Trophoblast cell (in vitro differentiated cells and primary cell): ENCODE data around the gene SLC13A3.

Experiments used
- DNase-seq, 2 donors: peaks; one replicate each; pipeline ENCODE4 v3.0.0-alpha.2; 2016
- H2AFZ ChIP-seq: 2 replicates; pipeline ENCODE4 v1.6.1; 2013; ENCODE audit warnings: low read length, moderate library complexity, mild to moderate bottlenecking; ENCODE audit not compliant: insufficient read depth, poor library complexity
- H2AK5ac ChIP-seq: 2 replicates; pipeline ENCODE4 v1.6.1; 2013; ENCODE audit warnings: mild to moderate bottlenecking, low read length
- H2BK120ac ChIP-seq: 2 replicates; pipeline ENCODE4 v1.6.1; 2013; ENCODE audit warnings: low read length, mild to moderate bottlenecking, moderate library complexity; ENCODE audit not compliant: insufficient read depth, poor library complexity
- H2BK12ac ChIP-seq: 2 replicates; pipeline ENCODE4 v1.6.1; 2013; ENCODE audit warnings: mild to moderate bottlenecking, low read length, moderate library complexity
- H2BK5ac ChIP-seq: 2 replicates; pipeline ENCODE4 v1.6.1; 2013; ENCODE audit warnings: low read length, low read depth, moderate library complexity, mild to moderate bottlenecking; ENCODE audit not compliant: poor library complexity
- H3K14ac ChIP-seq: 2 replicates; pipeline ENCODE4 v1.6.1; 2013; ENCODE audit warnings: mild to moderate bottlenecking, low read length
- H3K18ac ChIP-seq: 2 replicates; pipeline ENCODE4 v1.6.1; 2013; ENCODE audit warnings: mild to moderate bottlenecking, low read length
- H3K23ac ChIP-seq: 2 replicates; pipeline ENCODE4 v1.6.1; 2013; ENCODE audit warnings: low read length
- H3K27ac ChIP-seq: 2 replicates; pipeline ENCODE4 v1.5.1; 2013; ENCODE audit warnings: low read depth, mild to moderate bottlenecking, inconsistent platforms, low read length, moderate library complexity
- H3K27me3 ChIP-seq: 2 replicates; pipeline ENCODE4 v1.6.1; 2013; ENCODE audit warnings: inconsistent platforms, mild to moderate bottlenecking, low read length, moderate library complexity; ENCODE audit not compliant: insufficient read depth
- H3K36me3 ChIP-seq, 2 experiments: 1 replicate in 1 of 2; 2 replicates in 1 of 2; pipeline ENCODE4 v1.6.1; 2013; ENCODE audit warnings: low read length in 2 of 2, mild to moderate bottlenecking in 2 of 2, moderate library complexity in 1 of 2; ENCODE audit not compliant: insufficient read depth in 2 of 2, control insufficient read depth in 1 of 2
- H3K4ac ChIP-seq: 2 replicates; pipeline ENCODE4 v1.6.1; 2013; ENCODE audit warnings: low read depth, mild to moderate bottlenecking, low read length, moderate library complexity
- H3K4me1 ChIP-seq, 2 experiments: 1 replicate in 1 of 2; 2 replicates in 1 of 2; pipeline ENCODE4 v1.6.1; 2013; ENCODE audit warnings: low read length in 2 of 2, mild to moderate bottlenecking in 2 of 2, moderate library complexity in 1 of 2; ENCODE audit not compliant: insufficient read depth in 2 of 2, control insufficient read depth in 1 of 2
- H3K4me2 ChIP-seq: 2 replicates; pipeline ENCODE4 v1.6.1; 2013; ENCODE audit warnings: inconsistent platforms, mild to moderate bottlenecking, low read length, moderate library complexity
- H3K4me3 ChIP-seq: 2 replicates; pipeline ENCODE4 v1.5.1; 2013; ENCODE audit warnings: mild to moderate bottlenecking, low read depth, low read length, inconsistent platforms
- H3K79me1 ChIP-seq: one replicate; pipeline ENCODE4 v1.6.1; 2013; ENCODE audit warnings: low read length
- H3K79me2 ChIP-seq: 2 replicates; pipeline ENCODE4 v1.6.1; 2013; ENCODE audit warnings: low read length, mild to moderate bottlenecking; ENCODE audit not compliant: control insufficient read depth, insufficient read depth, poor library complexity
- H3K9ac ChIP-seq: 2 replicates; pipeline ENCODE4 v1.6.1; 2013; ENCODE audit warnings: mild to moderate bottlenecking, low read length
- H3K9me3 ChIP-seq: 2 replicates; pipeline ENCODE4 v1.6.1; 2013; ENCODE audit warnings: low read depth, mild to moderate bottlenecking, control low read depth, inconsistent platforms, low read length; ENCODE audit not compliant: insufficient read depth
- H4K12ac ChIP-seq: 2 replicates; pipeline ENCODE4 v1.6.1; 2013; ENCODE audit warnings: low read depth, mild to moderate bottlenecking, low read length, moderate library complexity
- H4K8ac ChIP-seq: 2 replicates; pipeline ENCODE4 v1.6.1; 2013; ENCODE audit warnings: low read depth, mild to moderate bottlenecking, low read length, moderate library complexity
- H4K91ac ChIP-seq: one replicate; pipeline ENCODE4 v1.6.1; 2013; ENCODE audit warnings: low read depth, mild to moderate bottlenecking, low read length, moderate library complexity
- WGBS: extraction: QIAGEN DNeasy Blood & Tissue Kit; methylation state at CpG from one replicate; pipeline ENCODE4 v1.1.7; 2013; ENCODE audit warnings: missing lambda C conversion rate; ENCODE audit not compliant: insufficient read length, insufficient coverage; ENCODE audit errors: extremely low coverage; 5-methylcytosine and 5-hydroxymethylcytosine counted together

SLC13A3 gene

DNA sequence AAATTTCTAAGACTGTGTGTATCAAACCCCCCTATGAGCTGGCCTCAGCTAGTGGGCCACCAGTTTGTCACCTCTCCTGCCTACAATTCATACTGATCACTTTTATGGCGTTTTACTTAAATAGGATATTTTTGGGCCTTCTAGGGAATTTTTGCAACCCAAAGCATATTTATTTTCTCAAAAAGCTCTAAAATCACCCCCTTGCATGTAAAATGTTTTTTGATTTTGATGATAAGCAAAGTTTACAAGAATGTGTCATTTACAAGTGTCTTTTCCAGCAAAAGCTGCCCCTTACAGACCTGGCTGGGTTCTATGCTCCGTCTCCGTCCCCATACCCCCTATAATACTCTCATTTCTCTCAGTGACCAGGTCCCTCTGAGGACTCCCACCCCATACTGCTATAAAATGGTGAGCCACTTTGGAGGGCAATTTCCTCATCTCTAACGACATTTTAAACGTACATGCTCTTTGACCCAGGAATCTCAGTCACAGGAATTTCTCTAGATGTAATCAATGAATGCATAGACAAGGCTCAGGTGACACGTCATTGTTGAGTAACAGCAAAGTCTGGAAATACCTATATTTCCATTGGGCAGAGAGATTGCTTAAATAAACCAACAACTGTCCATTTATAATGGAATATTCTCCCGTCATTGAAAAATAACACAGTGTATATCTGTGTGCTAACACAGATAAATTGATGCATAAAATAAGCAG lies 86.9 kb downstream of the SLC13A3 start:
- Histone ChIP-seq H3K9me3 (no peaks in the 10 kb centered on the region), H2BK12ac (no peak overlapping the region), H3K27me3 (no peaks in the 10 kb centered on the region), H4K8ac (no peak overlapping the region), H3K4ac (no peak overlapping the region), H3K18ac (no peak overlapping the region), H4K91ac (peak overlapping the region; percentile 12), H4K12ac (no peak overlapping the region), H3K9ac (no peak overlapping the region), H2BK120ac (no peak overlapping the region), H2AFZ (no peak overlapping the region), H3K36me3 (no peaks in the 10 kb centered on the region), H3K4me2 (no peak overlapping the region), H3K23ac (no peak overlapping the region), H3K27ac (no peak overlapping the region), H2BK5ac (no peak overlapping the region), H3K4me3 (no peak overlapping the region), H3K4me1 (peaks cover 11 to 14% of the 10 kb centered on the region in 2 experiments), H2AK5ac (no peak overlapping the region), H3K14ac (no peak overlapping the region), H3K79me2 (no peaks in the 10 kb centered on the region), H3K79me1 (no peaks in the 10 kb centered on the region)
- no CpG with 5 or more reads among the region's 7 CpGs for WGBS
- DNase-seq: peak; percentile 50 to 95

- Histone ChIP-seq H3K9ac (no peak overlapping the region), H3K14ac (no peak overlapping the region), H3K36me3 (no peaks in the 10 kb centered on the region), H3K18ac (no peak overlapping the region), H4K12ac (no peak overlapping the region), H2AK5ac (peak overlapping the region; percentile 15), H3K9me3 (no peaks in the 10 kb centered on the region), H2BK120ac (no peak overlapping the region), H3K4ac (no peak overlapping the region), H3K4me2 (no peak overlapping the region), H3K23ac (no peak overlapping the region), H3K79me1 (no peaks in the 10 kb centered on the region), H4K8ac (no peak overlapping the region), H3K79me2 (no peaks in the 10 kb centered on the region), H4K91ac (peak overlapping the region; percentile 12), H3K4me3 (no peak overlapping the region), H3K4me1 (peaks cover 11 to 14% of the 10 kb centered on the region in 2 experiments), H3K27me3 (no peaks in the 10 kb centered on the region), H2BK12ac (peak overlapping the region; percentile 23), H2AFZ (no peak overlapping the region), H3K27ac (no peak overlapping the region), H2BK5ac (no peak overlapping the region)
- peak; percentile 19 to 49 for DNase-seq
- WGBS: no CpG with 5 or more reads among the region's 2 CpGs
Measured at GRCh38 chr20:46563860-46564221, 87.4 kb downstream of the SLC13A3 start.

GRCh38 chr20:46563170-46563859 lies 87.9 kb downstream of the SLC13A3 start:
- Histone ChIP-seq H3K27me3 (no peaks in the 10 kb centered on the region), H3K4me3 (no peak overlapping the region), H3K9me3 (no peaks in the 10 kb centered on the region), H2AFZ (peak overlapping the region; percentile 3), H3K27ac (no peak overlapping the region), H2BK5ac (no peak overlapping the region), H3K18ac (no peak overlapping the region), H4K12ac (no peak overlapping the region), H4K91ac (no peak overlapping the region), H3K4ac (no peak overlapping the region), H3K79me2 (no peaks in the 10 kb centered on the region), H4K8ac (peak overlapping the region; percentile 15), H2BK120ac (no peak overlapping the region), H3K23ac (no peak overlapping the region), H3K4me1 (peaks cover 11 to 14% of the 10 kb centered on the region in 2 experiments), H3K9ac (no peak overlapping the region), H2AK5ac (peak overlapping the region; percentile 15), H3K36me3 (no peaks in the 10 kb centered on the region), H2BK12ac (no peak overlapping the region), H3K4me2 (no peak overlapping the region), H3K14ac (no peak overlapping the region), H3K79me1 (no peaks in the 10 kb centered on the region)
- DNase-seq: no peak
- WGBS: no CpG with 5 or more reads among the region's 16 CpGs

GRCh38 chr20:46562373-46563169 lies 88.7 kb downstream of the SLC13A3 start:
- Histone ChIP-seq H3K27me3 (no peaks in the 10 kb centered on the region), H3K4me2 (peak overlapping the region; percentile 31), H3K9ac (no peak overlapping the region), H3K36me3 (no peaks in the 10 kb centered on the region), H2BK120ac (peak overlapping the region; percentile 18), H2AK5ac (no peak overlapping the region), H3K4ac (no peak overlapping the region), H3K18ac (no peak overlapping the region), H3K9me3 (no peaks in the 10 kb centered on the region), H3K4me3 (no peak overlapping the region), H2BK12ac (no peak overlapping the region), H3K79me1 (no peaks in the 10 kb centered on the region), H2BK5ac (no peak overlapping the region), H3K79me2 (no peaks in the 10 kb centered on the region), H2AFZ (peak overlapping the region; percentile 67), H3K4me1 (peaks cover 11 to 14% of the 10 kb centered on the region in 2 experiments), H3K14ac (no peak overlapping the region), H4K8ac (peak overlapping the region; percentile 31), H4K12ac (peak overlapping the region; percentile 2), H3K27ac (no peak overlapping the region), H3K23ac (no peak overlapping the region), H4K91ac (no peak overlapping the region)
- peak; percentile 48 to 77 for DNase-seq
- WGBS: no CpG with 5 or more reads among the region's 19 CpGs
